LNCAP (cell line): ENCODE data around the gene USP10.
A peak's percentile ranks its signal among the peaks of the same experiment; 100 is the strongest.

ENCODE experiments used
- TF ChIP-seq, protein P1 (sequence below): fragments of 450-650 bp; IDR thresholded peaks from 2 replicates; pipeline ENCODE4 v1.5.1; 2017; ENCODE audit warnings: mild to moderate bottlenecking

Gene USP10

GRCh38 chr16:84726669-84727467, 27.1 kb downstream of the USP10 start:
- TF ChIP-seq, protein P1, sequence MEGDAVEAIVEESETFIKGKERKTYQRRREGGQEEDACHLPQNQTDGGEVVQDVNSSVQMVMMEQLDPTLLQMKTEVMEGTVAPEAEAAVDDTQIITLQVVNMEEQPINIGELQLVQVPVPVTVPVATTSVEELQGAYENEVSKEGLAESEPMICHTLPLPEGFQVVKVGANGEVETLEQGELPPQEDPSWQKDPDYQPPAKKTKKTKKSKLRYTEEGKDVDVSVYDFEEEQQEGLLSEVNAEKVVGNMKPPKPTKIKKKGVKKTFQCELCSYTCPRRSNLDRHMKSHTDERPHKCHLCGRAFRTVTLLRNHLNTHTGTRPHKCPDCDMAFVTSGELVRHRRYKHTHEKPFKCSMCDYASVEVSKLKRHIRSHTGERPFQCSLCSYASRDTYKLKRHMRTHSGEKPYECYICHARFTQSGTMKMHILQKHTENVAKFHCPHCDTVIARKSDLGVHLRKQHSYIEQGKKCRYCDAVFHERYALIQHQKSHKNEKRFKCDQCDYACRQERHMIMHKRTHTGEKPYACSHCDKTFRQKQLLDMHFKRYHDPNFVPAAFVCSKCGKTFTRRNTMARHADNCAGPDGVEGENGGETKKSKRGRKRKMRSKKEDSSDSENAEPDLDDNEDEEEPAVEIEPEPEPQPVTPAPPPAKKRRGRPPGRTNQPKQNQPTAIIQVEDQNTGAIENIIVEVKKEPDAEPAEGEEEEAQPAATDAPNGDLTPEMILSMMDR: no peak

DNA sequence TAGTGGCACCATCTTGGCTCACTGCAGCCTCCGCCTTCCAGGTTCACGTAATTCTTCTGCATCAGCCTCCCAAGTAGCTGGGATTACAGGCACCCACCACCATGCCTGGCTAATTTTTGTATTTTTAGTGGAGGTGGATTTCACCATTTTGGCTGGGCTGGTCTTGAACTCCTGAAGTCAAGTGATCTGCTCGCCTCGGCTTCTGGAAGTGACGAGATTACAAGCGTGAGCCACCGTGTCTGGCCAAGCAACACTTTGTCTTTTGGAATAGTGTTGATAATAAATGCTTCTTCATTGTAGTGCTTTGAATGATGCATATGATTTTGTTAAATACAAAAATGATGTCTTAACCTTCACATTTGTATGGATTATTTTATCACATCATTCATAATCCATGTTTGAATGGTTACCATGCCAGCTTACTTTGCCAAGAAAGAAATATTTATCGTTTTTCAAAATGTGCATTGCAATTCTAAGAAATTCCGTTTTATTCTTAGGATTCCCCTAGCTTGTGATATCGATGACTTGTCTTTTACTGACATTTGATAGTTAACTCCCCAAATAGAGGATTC, 29.1 kb downstream of the USP10 start:
- TF ChIP-seq, protein P1: no peak

GRCh38 chr16:84729716-84730320, 30.0 kb downstream of the USP10 start:
- TF ChIP-seq, protein P1: no peak

DNA sequence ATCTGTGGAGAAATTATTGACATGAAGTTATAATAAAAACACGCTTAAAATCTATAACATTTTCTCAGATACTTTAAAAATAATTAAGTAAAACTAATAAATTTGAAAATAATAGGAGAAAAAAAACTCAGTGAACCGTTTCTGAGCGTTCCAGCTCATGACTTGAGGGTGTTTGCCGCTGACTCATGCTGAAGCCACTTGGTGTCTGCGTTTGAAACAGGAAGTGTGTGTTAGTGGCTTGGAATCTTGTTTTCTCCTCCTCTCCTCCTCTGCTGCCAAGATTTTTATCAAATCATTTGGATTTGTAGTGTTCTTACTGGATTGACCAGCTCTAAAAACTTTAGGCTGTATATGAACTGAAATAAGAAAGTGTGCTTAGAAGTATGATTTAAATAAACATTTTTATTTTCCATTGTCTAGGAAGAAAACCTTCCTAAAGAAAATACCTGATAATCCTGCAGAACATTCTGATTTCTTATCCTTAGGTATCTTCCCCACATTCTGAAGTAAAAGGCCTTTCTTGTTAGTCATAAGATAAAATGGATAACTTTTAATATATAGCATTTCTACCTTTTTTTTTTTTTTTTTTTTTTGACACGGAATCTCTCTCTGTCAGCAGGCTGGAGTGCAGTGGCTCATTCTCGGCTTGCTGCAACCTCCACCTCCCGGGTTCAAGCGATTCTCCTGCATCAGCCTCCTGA, 30.8 kb downstream of the USP10 start:
- TF ChIP-seq, protein P1: no peak

DNA sequence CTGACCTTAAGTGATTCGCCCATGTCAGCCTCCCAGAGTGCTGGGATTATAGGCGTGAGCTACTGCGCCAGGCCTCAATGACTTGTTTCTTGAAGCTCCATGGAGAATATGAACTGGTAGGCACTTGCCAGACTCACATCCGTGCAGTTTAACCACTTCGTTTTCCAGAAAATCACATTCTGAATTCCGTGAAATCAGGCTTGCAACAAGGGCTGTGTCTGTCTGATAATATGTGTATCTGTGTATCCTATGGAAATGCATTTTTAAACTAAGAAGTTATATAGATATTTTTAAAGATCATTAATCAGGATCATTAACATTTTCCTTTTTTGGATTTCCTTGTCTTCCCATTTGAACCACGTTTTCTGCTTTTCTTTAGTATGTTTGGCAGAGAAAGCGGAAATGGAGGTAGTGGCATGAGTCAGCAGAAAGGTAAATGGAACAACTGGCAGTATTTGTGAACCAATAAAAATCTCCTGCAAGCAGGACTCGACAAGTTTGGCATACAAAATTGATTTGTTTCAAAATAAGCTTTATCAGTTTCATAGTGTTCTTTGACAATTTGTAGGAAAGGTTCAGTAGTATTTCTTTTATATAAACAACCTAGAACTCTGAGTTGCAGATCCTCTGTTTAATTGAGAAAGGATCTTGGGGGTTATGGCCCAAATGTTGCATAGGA, 33.0 kb downstream of the USP10 start:
- TF ChIP-seq, protein P1: no peak

DNA sequence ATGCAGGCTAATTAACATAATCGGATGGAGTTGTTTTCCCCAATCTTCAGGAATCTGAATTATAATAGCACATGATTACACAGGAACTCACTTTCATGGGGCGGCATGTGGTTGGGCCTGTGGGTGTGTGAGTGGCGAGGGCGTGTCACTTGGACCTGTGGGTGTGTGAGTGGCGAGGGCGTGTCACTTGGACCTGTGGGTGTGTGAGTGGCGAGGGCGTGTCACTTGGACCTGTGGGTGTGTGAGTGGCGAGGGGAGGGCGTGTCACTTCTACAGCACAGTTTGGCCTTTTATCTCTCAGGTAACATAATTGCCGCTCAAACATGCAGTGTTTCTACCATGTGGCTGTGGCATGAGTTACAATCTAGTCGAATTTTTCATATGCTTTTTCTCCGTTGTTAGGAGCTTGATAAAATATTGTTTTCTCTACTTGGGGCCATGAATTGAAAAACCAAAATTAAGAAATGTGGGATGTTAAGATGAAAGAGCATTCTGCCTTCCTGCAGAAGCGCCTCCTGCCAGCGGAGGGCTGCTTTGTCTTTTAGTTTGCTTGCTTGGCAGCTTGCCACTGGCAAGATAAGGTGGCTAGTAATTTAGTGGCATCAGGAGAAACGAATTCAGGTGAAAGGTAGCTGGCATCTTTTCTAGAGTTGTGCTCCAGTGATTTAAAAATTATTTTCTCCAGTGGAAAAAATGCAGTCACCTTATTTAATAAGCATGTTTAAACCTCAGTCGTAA, 36.2 kb downstream of the USP10 start:
- TF ChIP-seq, protein P1: peak; percentile 36; the same call in 1 of the 2 replicates
